Activated naive CD8-positive, alpha-beta T cell treated with anti-CD3 and anti-CD28 coated beads, Interleukin-2, amount 10 ng/mL, durations not matched to agents 7 days and 5 days (primary cell): ENCODE results near the gene TTC13. TPM values are rescaled to one million over a fixed set of nuclear protein-coding genes. Genes with fewer than 3 reads are reported as not detected.

Experiments used
- ATAC-seq: fragments of 150-1000 bp; cut with Tn5 transposase; one replicate; pipeline ENCODE4 v1.10.0; 2021; ENCODE audit warnings: low read depth, moderate library complexity
- POLR2A ChIA-PET: fragments of 350-600 bp; sonication (Branson Sonifier 250); formaldehyde crosslinking; loops from one replicate; lab custom pipeline; 2021; ENCODE audit warnings: antibody characterized with exemption; lab: Charles Lee
- DNase-seq: peaks from one replicate; pipeline ENCODE4 v3.0.0; 2021
- H3K27ac Mint-ChIP-seq: one replicate; pipeline ENCODE4 v1.8.0; 2022; ENCODE audit warnings: mild to moderate bottlenecking, mixed read lengths
- H3K27me3 Mint-ChIP-seq: one replicate; pipeline ENCODE4 v1.8.0; 2022; ENCODE audit warnings: mild to moderate bottlenecking, moderate library complexity, mixed read lengths
- H3K36me3 Mint-ChIP-seq: one replicate; pipeline ENCODE4 v1.8.0; 2021; ENCODE audit warnings: mild to moderate bottlenecking, mixed read lengths
- H3K4me1 Mint-ChIP-seq: one replicate; pipeline ENCODE4 v1.8.0; 2021; ENCODE audit warnings: mixed read lengths
- H3K4me3 Mint-ChIP-seq: one replicate; pipeline ENCODE4 v1.8.0; 2022; ENCODE audit warnings: mild to moderate bottlenecking, moderate library complexity, mixed read lengths
- H3K9me3 Mint-ChIP-seq: one replicate; pipeline ENCODE4 v1.8.0; 2021; ENCODE audit warnings: mixed read lengths
- total RNA-seq, 2 experiments: library from RNA; stranded (reverse); gene quantifications; one replicate each; pipeline ENCODE4 v1.2.3, GENCODE V29; 2021

TTC13 gene
- total RNA-seq, 2 experiments from 2014 or later: 37.7 to 43.7 TPM

GRCh38 chr1:230983811-230984210 lies 5.2 kb upstream of the TTC13 start:
- no peak for DNase-seq
- H3K4me3 Mint-ChIP-seq: no peak overlapping the region
- peaks cover 14% of the 10 kb centered on the region for H3K4me1 Mint-ChIP-seq
- POLR2A ChIA-PET: no interaction called here
- ATAC-seq: no peak
- no peaks in the 10 kb centered on the region for H3K9me3 Mint-ChIP-seq
- H3K36me3 Mint-ChIP-seq: peaks cover 9% of the 10 kb centered on the region
- H3K27me3 Mint-ChIP-seq: no peaks in the 10 kb centered on the region
- no peak overlapping the region for H3K27ac Mint-ChIP-seq

GRCh38 chr1:230982696-230983095 lies 4.0 kb upstream of the TTC13 start:
- peaks cover 7% of the 10 kb centered on the region for H3K36me3 Mint-ChIP-seq
- peaks cover 14% of the 10 kb centered on the region for H3K4me1 Mint-ChIP-seq
- no peak for DNase-seq
- H3K4me3 Mint-ChIP-seq: no peak overlapping the region
- POLR2A ChIA-PET: no interaction called here
- no peaks in the 10 kb centered on the region for H3K27me3 Mint-ChIP-seq
- no peak for ATAC-seq
- H3K27ac Mint-ChIP-seq: no peak overlapping the region
- H3K9me3 Mint-ChIP-seq: no peaks in the 10 kb centered on the region

GRCh38 chr1:230979952-230980351 lies 1.3 kb upstream of the TTC13 start:
- H3K4me3 Mint-ChIP-seq: peak overlapping the region; percentile 93
- H3K27me3 Mint-ChIP-seq: no peaks in the 10 kb centered on the region
- POLR2A ChIA-PET: interaction anchor here (2.1 kb wide), 1 partner anchor 60 kb away, joined by 9 read pairs; the partner anchor contains the start of gene FAM89A
- peaks cover 10% of the 10 kb centered on the region for H3K36me3 Mint-ChIP-seq
- H3K4me1 Mint-ChIP-seq: peaks cover 24% of the 10 kb centered on the region
- H3K27ac Mint-ChIP-seq: no peak overlapping the region
- H3K9me3 Mint-ChIP-seq: no peaks in the 10 kb centered on the region
- no peak for ATAC-seq
- DNase-seq: no peak

GRCh38 chr1:230979389-230979716 lies 692 bp upstream of the TTC13 start:
- no peaks in the 10 kb centered on the region for H3K27me3 Mint-ChIP-seq
- ATAC-seq (no peak), DNase-seq (no peak)
- POLR2A ChIA-PET: interaction anchor here (1.0 to 2.1 kb wide), 3 partner anchors 11 to 61 kb away, joined by 3 to 9 read pairs (median 3); partner anchors contain the start of gene FAM89A
- H3K9me3 Mint-ChIP-seq: no peaks in the 10 kb centered on the region
- H3K4me1 Mint-ChIP-seq: peaks cover 25% of the 10 kb centered on the region
- H3K27ac Mint-ChIP-seq: no peak overlapping the region
- H3K4me3 Mint-ChIP-seq: peak overlapping the region; percentile 93
- peaks cover 12% of the 10 kb centered on the region for H3K36me3 Mint-ChIP-seq

- H3K4me3 Mint-ChIP-seq: peak overlapping the region; percentile 98
- H3K27me3 Mint-ChIP-seq: no peaks in the 10 kb centered on the region
- POLR2A ChIA-PET: interaction anchor here (0.8 to 2.1 kb wide), 5 partner anchors 12 to 233 kb away, joined by 3 to 9 read pairs (median 3); partner anchors contain the start of gene FAM89A
- peak; percentile 60 for DNase-seq
- peak overlapping the region; percentile 97 for H3K27ac Mint-ChIP-seq
- no peaks in the 10 kb centered on the region for H3K9me3 Mint-ChIP-seq
- peaks cover 13% of the 10 kb centered on the region for H3K36me3 Mint-ChIP-seq
- ATAC-seq: no peak
- peaks cover 36% of the 10 kb centered on the region for H3K4me1 Mint-ChIP-seq
Measured at GRCh38 chr1:230977761-230978490, 735 bp downstream of the TTC13 start.

GRCh38 chr1:230976825-230977747 lies 1.6 kb downstream of the TTC13 start:
- ATAC-seq: no peak
- Mint-ChIP-seq H3K4me3 (peak overlapping the region; percentile 98), H3K4me1 (peaks cover 44% of the 10 kb centered on the region), H3K27me3 (no peaks in the 10 kb centered on the region), H3K27ac (peak overlapping the region; percentile 97), H3K36me3 (peaks cover 13% of the 10 kb centered on the region), H3K9me3 (no peaks in the 10 kb centered on the region)
- DNase-seq: no peak
- POLR2A ChIA-PET: interaction anchor here (1.7 kb wide), 1 partner anchor 62 kb away, joined by 8 read pairs; the partner anchor contains the start of gene FAM89A

- H3K27ac Mint-ChIP-seq: peak overlapping the region; percentile 68
- H3K4me1 Mint-ChIP-seq: peaks cover 51% of the 10 kb centered on the region
- H3K4me3 Mint-ChIP-seq: peak overlapping the region; percentile 98
- no peak for ATAC-seq
- DNase-seq: no peak
- POLR2A ChIA-PET: interaction anchor here (1.7 kb wide), 1 partner anchor 63 kb away, joined by 8 read pairs; the partner anchor contains the start of gene FAM89A
- no peaks in the 10 kb centered on the region for H3K27me3 Mint-ChIP-seq
- H3K9me3 Mint-ChIP-seq: no peaks in the 10 kb centered on the region
- peaks cover 13% of the 10 kb centered on the region for H3K36me3 Mint-ChIP-seq
Measured at GRCh38 chr1:230976360-230976759, 2.3 kb downstream of the TTC13 start.

- no peaks in the 10 kb centered on the region for H3K9me3 Mint-ChIP-seq
- DNase-seq: no peak
- H3K4me1 Mint-ChIP-seq: peaks cover 51% of the 10 kb centered on the region
- peaks cover 14% of the 10 kb centered on the region for H3K36me3 Mint-ChIP-seq
- POLR2A ChIA-PET: interaction anchor here (1.7 kb wide), 1 partner anchor 64 kb away, joined by 8 read pairs; the partner anchor contains the start of gene FAM89A
- H3K4me3 Mint-ChIP-seq: no peak overlapping the region
- H3K27me3 Mint-ChIP-seq: no peaks in the 10 kb centered on the region
- H3K27ac Mint-ChIP-seq: no peak overlapping the region
- ATAC-seq: no peak
Measured at GRCh38 chr1:230975636-230976035, 3.0 kb downstream of the TTC13 start.

- H3K36me3 Mint-ChIP-seq: peaks cover 27% of the 10 kb centered on the region
- H3K9me3 Mint-ChIP-seq: no peaks in the 10 kb centered on the region
- POLR2A ChIA-PET: interaction anchor here (0.6 kb wide), 1 partner anchor 96 kb away, joined by 4 read pairs; no protein-coding TSS in a partner anchor
- peak overlapping the region; percentile 89 for H3K27ac Mint-ChIP-seq
- peak; percentile 62 for DNase-seq
- peak overlapping the region; percentile 78 for H3K4me3 Mint-ChIP-seq
- H3K27me3 Mint-ChIP-seq: no peaks in the 10 kb centered on the region
- H3K4me1 Mint-ChIP-seq: peaks cover 50% of the 10 kb centered on the region
- ATAC-seq: peak; percentile 74
Measured at GRCh38 chr1:230972855-230973271, 5.8 kb downstream of the TTC13 start.

- Mint-ChIP-seq H3K27ac (peak overlapping the region; percentile 11), H3K9me3 (no peaks in the 10 kb centered on the region), H3K36me3 (peaks cover 28% of the 10 kb centered on the region), H3K4me1 (peaks cover 44% of the 10 kb centered on the region), H3K27me3 (no peaks in the 10 kb centered on the region), H3K4me3 (no peak overlapping the region)
- ATAC-seq (no peak), DNase-seq (no peak)
- POLR2A ChIA-PET: no interaction called here
Measured at GRCh38 chr1:230971771-230972170, 6.9 kb downstream of the TTC13 start.

GRCh38 chr1:230970432-230970831 lies 8.2 kb downstream of the TTC13 start:
- no peak overlapping the region for H3K4me3 Mint-ChIP-seq
- DNase-seq: no peak
- POLR2A ChIA-PET: no interaction called here
- H3K36me3 Mint-ChIP-seq: peaks cover 24% of the 10 kb centered on the region
- no peaks in the 10 kb centered on the region for H3K27me3 Mint-ChIP-seq
- H3K27ac Mint-ChIP-seq: peak overlapping the region; percentile 34
- no peak for ATAC-seq
- H3K9me3 Mint-ChIP-seq: no peaks in the 10 kb centered on the region
- H3K4me1 Mint-ChIP-seq: peaks cover 34% of the 10 kb centered on the region

- H3K36me3 Mint-ChIP-seq: peaks cover 32% of the 10 kb centered on the region
- no peaks in the 10 kb centered on the region for H3K9me3 Mint-ChIP-seq
- POLR2A ChIA-PET: interaction anchor here (0.5 kb wide), 1 partner anchor 11 kb away, joined by 3 read pairs; no protein-coding TSS in a partner anchor
- H3K4me3 Mint-ChIP-seq: no peak overlapping the region
- H3K27me3 Mint-ChIP-seq: no peaks in the 10 kb centered on the region
- H3K27ac Mint-ChIP-seq: no peak overlapping the region
- ATAC-seq (no peak), DNase-seq (no peak)
- peaks cover 11% of the 10 kb centered on the region for H3K4me1 Mint-ChIP-seq
Measured at GRCh38 chr1:230966358-230966873, 12.2 kb downstream of the TTC13 start.

GRCh38 chr1:230965535-230965934 lies 13.1 kb downstream of the TTC13 start:
- Mint-ChIP-seq H3K4me3 (no peak overlapping the region), H3K36me3 (peaks cover 36% of the 10 kb centered on the region), H3K27ac (no peak overlapping the region), H3K4me1 (peaks cover 14% of the 10 kb centered on the region), H3K27me3 (no peaks in the 10 kb centered on the region), H3K9me3 (no peaks in the 10 kb centered on the region)
- POLR2A ChIA-PET: no interaction called here
- ATAC-seq (no peak), DNase-seq (no peak)
